ENCODE measurements around the gene FGB. TPM values are rescaled to one million over a fixed set of nuclear protein-coding genes. Genes with fewer than 3 reads are reported as not detected.

Gene FGB
- total and polyA plus RNA-seq, 8 donors, result 0.31 to 22.8 (median 6.2) TPM; not detected in 5

DNA sequence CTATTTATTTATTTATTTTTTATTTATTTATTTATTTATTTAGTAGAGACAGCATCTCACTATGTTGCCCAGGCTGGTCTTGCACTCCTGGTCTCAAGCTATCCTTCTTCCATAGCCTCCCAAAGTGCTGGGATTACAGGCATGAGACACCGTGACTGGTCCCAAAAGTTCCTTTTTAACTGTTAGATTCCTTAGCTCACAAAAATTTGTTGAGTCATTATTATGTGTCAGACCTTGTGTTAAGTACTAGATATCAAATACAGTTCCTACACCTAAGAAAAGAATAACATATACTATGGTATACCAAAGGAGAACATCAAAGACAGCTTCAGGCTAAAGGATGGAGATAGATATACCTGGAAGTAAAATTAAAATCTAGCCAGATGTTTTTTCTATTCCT lies 16.1 kb downstream of the FGB start:
- Histone ChIP-seq H3K4me3 (no peak overlapping the region), H3K27ac (no peak overlapping the region), H3K36me3 (no peaks in the 10 kb centered on the region), H3K27me3 (peaks cover 0 to 8% (median 0%) of the 10 kb centered on the region in 3 donors), H3K4me1 (no peaks in the 10 kb centered on the region), H3K9me3 (no peaks in the 10 kb centered on the region)
- WGBS, 5 donors, result 69 to 89% (median 81%) methylated on average over 1 of the region's 1 CpG
- no peak for DNase-seq
- intact Hi-C loops (cut with DNase I; ENCODE audit: low total_unique reads), result no loop called here
- TF ChIP-seq, protein P1, sequence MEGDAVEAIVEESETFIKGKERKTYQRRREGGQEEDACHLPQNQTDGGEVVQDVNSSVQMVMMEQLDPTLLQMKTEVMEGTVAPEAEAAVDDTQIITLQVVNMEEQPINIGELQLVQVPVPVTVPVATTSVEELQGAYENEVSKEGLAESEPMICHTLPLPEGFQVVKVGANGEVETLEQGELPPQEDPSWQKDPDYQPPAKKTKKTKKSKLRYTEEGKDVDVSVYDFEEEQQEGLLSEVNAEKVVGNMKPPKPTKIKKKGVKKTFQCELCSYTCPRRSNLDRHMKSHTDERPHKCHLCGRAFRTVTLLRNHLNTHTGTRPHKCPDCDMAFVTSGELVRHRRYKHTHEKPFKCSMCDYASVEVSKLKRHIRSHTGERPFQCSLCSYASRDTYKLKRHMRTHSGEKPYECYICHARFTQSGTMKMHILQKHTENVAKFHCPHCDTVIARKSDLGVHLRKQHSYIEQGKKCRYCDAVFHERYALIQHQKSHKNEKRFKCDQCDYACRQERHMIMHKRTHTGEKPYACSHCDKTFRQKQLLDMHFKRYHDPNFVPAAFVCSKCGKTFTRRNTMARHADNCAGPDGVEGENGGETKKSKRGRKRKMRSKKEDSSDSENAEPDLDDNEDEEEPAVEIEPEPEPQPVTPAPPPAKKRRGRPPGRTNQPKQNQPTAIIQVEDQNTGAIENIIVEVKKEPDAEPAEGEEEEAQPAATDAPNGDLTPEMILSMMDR (IDR thresholded peaks at IDR 0.05), result no peak
- no peak for TF ChIP-seq EP300 (IDR thresholded peaks at IDR 0.05)

DNA sequence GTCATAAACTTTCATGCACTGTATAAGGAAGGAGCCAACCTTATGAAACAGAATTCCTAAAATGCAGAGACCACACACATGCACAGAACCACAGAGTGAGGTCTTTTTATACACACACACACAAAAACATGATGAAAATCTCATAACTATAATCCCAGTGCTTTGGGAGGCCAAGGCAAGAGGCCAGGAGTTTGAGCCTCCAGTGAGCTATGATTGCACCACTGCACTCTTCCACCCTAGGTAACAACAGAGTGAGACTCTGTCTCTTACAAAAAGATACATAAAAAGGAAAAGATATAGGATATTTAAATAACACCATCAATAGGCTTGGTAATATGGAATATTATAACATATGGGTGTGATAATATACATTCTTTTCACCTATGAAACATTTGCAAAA lies 17.1 kb downstream of the FGB start:
- H3K36me3 ChIP-seq, result no peaks in the 10 kb centered on the region

DNA sequence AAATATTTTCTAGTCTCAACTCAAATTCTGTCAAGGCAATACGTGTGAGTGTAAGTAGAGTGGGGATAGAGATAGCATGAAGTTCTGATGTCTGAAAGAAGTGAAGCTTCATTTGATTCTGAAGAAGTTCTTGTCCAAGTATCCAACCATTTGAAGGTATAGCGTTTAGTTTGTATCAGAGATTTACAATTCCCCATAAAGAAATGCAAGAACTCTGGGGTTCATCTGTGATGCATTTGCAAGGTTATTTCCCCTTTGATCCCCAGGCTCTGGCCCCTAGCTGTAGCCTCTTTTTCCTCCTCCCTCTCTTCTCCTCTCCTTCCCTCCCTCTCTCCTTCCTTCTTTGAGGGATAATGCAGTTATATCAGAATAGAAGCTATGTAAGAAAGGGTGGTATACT lies 19.9 kb downstream of the FGB start:
- no peak overlapping the region for H3K27ac ChIP-seq
- no peak for TF ChIP-seq POLR2AphosphoS5 (IDR thresholded peaks at IDR 0.05)
- no peak for TF ChIP-seq EP300 (IDR thresholded peaks at IDR 0.05)
- TF ChIP-seq, protein P1 (IDR thresholded peaks at IDR 0.05), result no peak
- no peaks in the 10 kb centered on the region for H3K4me1 ChIP-seq
- H3K9me3 ChIP-seq, result no peaks in the 10 kb centered on the region
- intact Hi-C loops (cut with DNase I; ENCODE audit: low total_unique reads), result no loop called here
- 45 to 83% (median 71%) methylated on average over 2 of the region's 2 CpGs for WGBS, 5 donors
- no peak for DNase-seq
- H3K36me3 ChIP-seq, result no peaks in the 10 kb centered on the region
- no peaks in the 10 kb centered on the region for H3K27me3 ChIP-seq
- H3K4me3 ChIP-seq, result no peak overlapping the region

More for the DNA sequence above, 17.1 kb downstream of the FGB start:
- Histone ChIP-seq H3K4me3 (no peak overlapping the region), H3K9me3 (no peaks in the 10 kb centered on the region), H3K4me1 (no peaks in the 10 kb centered on the region), H3K27me3 (peaks cover 0 to 8% (median 0%) of the 10 kb centered on the region in 3 donors), H3K27ac (no peak overlapping the region)
- TF ChIP-seq EP300 (IDR thresholded peaks at IDR 0.05) (no peak), POLR2AphosphoS5 (IDR thresholded peaks at IDR 0.05) (no peak), POLR2A (IDR thresholded peaks at IDR 0.05) (no peak)
- TF ChIP-seq, protein P1 (IDR thresholded peaks at IDR 0.05), result no peak
- no peak for DNase-seq
- intact Hi-C loops (cut with DNase I; ENCODE audit: low total_unique reads), result no loop called here

DNA sequence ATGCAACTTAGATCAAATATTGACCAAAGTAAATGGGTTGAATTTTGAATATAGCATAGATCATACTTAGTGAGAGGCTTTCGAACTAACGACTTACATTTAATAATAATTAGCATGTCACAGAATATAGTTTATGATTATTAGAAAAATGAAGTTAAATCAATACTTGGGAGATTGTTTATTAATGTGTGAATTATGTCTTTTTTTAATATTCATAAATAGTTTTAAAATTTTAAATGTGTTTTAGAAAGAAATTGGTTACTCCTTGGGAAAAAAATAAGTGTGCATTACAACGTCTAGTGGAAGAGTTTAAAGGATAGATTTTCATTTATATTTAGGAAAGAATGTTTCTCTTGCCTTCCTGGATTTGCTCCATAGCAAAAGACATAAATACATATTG lies 20.4 kb downstream of the FGB start:
- Histone ChIP-seq H3K4me1 (no peaks in the 10 kb centered on the region), H3K4me3 (no peak overlapping the region), H3K9me3 (no peaks in the 10 kb centered on the region), H3K36me3 (no peaks in the 10 kb centered on the region), H3K27ac (no peak overlapping the region), H3K27me3 (no peaks in the 10 kb centered on the region)
- DNase-seq, result no peak
- WGBS, 5 donors, result 80 to 91% (median 88%) methylated on average over 3 of the region's 3 CpGs
- TF ChIP-seq EP300 (IDR thresholded peaks at IDR 0.05) (no peak), POLR2AphosphoS5 (IDR thresholded peaks at IDR 0.05) (no peak), POLR2A (IDR thresholded peaks at IDR 0.05) (no peak)
- TF ChIP-seq, protein P1 (IDR thresholded peaks at IDR 0.05), result no peak
- intact Hi-C loops (cut with DNase I; ENCODE audit: low total_unique reads), result no loop called here

DNA sequence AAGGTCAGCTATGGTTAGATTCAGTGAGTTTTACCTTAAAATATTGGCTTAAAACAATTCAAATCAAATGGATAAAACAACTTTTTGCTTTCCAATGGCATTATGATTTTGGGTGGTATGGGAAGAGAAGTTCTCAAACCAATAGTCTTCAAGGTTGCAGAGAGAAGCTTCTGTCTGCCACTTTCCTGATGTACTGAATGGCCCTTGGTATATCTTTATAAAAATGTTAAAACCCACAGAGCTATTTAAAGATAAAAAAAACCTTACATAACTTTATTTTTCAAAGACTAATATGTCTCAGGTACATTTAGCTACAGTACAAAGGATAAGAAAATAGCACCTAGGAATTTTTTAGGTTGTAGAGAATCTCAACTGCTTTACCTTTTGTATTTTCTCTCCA lies 20.9 kb downstream of the FGB start:
- Histone ChIP-seq H3K4me1 (no peaks in the 10 kb centered on the region), H3K36me3 (no peaks in the 10 kb centered on the region), H3K27ac (no peak overlapping the region), H3K27me3 (no peaks in the 10 kb centered on the region), H3K9me3 (no peaks in the 10 kb centered on the region), H3K4me3 (no peak overlapping the region)
- TF ChIP-seq, protein P1 (IDR thresholded peaks at IDR 0.05), result no peak
- TF ChIP-seq POLR2A (IDR thresholded peaks at IDR 0.05), result no peak
- no peak for TF ChIP-seq POLR2AphosphoS5 (IDR thresholded peaks at IDR 0.05)
- no peak for TF ChIP-seq EP300 (IDR thresholded peaks at IDR 0.05)
- intact Hi-C loops (cut with DNase I; ENCODE audit: low total_unique reads), result no loop called here
- DNase-seq, result no peak

Measured in stomach (tissue), 9 donors.